Cardiac fibroblast (primary cell): ENCODE results near the gene RPS24.
"Not testable (repeated sequence)": the region's sequence is repeated elsewhere in the genome, so short reads cannot be mapped to it uniquely, and the experiment has no call there.

ENCODE experiments used
- DNase-seq, 2 donors: peaks; one replicate each; pipeline versions ENCODE4 v3.0.0 to v3.0.0-alpha.2; 2010; ENCODE audit warnings: low read depth in 2 of 2
- H3K4me3 ChIP-seq, 2 donors: replicated peaks in 1 of 2; 1 replicate in 1 of 2; 2 replicates in 1 of 2; pipeline ENCODE4 v1.5.1; 2011; ENCODE audit warnings: low read depth in 2 of 2, low read length in 2 of 2, mild to moderate bottlenecking in 2 of 2, moderate library complexity in 1 of 2
- TF ChIP-seq, protein P1 (sequence below): IDR thresholded peaks from one replicate; pipeline ENCODE4 v1.5.1; 2011; ENCODE audit warnings: low read depth, mild to moderate bottlenecking, low read length, inconsistent platforms

Gene RPS24

DNA sequence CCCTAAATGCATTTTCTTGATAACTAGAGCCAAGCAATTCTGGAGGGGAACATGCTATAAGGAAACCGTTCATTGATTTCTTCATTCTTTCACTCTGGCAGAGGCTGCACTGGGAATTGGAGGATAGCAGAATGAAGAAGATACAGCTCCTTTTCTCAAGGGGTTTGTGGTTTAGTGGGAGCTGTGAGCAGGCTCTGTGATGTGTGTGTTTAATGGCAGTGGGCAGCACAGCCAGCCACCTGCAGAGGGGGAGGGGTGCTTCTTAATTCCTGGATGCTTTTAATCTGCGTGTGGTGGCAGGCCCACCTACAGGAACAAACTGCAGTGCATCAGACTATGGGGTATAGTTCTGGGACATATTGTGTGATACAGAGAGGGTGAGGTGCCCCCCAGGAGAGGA, 31.9 kb downstream of the RPS24 start:
- TF ChIP-seq, protein P1, sequence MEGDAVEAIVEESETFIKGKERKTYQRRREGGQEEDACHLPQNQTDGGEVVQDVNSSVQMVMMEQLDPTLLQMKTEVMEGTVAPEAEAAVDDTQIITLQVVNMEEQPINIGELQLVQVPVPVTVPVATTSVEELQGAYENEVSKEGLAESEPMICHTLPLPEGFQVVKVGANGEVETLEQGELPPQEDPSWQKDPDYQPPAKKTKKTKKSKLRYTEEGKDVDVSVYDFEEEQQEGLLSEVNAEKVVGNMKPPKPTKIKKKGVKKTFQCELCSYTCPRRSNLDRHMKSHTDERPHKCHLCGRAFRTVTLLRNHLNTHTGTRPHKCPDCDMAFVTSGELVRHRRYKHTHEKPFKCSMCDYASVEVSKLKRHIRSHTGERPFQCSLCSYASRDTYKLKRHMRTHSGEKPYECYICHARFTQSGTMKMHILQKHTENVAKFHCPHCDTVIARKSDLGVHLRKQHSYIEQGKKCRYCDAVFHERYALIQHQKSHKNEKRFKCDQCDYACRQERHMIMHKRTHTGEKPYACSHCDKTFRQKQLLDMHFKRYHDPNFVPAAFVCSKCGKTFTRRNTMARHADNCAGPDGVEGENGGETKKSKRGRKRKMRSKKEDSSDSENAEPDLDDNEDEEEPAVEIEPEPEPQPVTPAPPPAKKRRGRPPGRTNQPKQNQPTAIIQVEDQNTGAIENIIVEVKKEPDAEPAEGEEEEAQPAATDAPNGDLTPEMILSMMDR = no peak
- DNase-seq = no peak
- H3K4me3 ChIP-seq = no peak overlapping the region

DNA sequence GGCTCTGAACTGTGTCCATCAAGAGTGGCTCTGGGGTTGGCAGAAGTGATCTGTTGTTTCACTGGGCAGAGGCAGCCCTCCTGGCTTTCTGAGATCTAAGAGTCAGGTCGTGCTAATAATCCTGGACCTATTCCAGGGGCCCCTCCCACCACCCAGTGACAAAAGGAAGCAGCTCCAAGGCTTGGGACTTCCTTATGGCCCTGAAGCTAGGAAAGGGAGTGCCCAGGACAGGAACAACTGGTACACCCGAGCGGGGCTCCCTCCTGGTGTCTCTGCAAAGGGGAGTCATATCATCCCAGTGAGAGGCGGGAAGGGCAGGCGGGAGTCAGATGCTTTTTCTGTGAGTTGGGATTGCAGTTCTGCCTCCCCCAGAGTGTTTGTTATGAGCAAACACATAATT, 32.3 kb downstream of the RPS24 start:
- TF ChIP-seq, protein P1 = no peak
- no peak overlapping the region for H3K4me3 ChIP-seq
- no peak for DNase-seq

DNA sequence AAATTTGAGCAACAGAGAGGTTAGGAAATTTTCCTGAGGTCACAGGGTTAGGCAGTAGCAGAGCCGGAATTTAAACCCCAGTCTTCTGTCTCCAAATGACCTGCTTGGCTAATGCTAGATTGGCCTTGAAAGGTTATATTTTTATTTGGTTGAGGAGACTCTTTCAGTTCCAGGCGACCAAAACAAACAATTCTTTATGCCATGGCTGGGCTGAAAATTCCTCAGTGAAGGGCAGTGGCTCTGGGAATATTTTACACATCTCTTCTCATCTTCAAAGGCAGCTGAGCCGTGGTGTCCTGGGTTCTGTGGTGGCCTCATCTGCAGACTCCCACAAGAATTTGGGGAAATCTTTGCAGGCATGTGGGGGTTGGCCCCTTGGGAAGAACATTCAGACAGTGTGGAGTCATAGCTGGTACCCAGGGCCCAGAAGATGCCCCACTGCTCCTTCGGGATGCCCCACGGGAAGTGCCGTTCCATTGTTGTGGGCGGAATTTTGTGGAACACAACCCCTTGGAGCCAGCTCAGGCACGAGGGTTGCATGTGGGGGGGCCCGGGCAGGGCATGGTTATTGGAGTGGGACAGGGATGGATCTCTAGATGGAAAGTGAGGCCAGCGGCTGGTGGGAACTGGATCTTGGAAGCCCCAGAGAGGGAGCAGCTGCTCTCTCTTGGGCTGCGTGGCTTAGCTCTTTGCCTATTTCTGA, 33.2 kb downstream of the RPS24 start:
- H3K4me3 ChIP-seq = no peak overlapping the region
- TF ChIP-seq, protein P1 = no peak
- no peak for DNase-seq

DNA sequence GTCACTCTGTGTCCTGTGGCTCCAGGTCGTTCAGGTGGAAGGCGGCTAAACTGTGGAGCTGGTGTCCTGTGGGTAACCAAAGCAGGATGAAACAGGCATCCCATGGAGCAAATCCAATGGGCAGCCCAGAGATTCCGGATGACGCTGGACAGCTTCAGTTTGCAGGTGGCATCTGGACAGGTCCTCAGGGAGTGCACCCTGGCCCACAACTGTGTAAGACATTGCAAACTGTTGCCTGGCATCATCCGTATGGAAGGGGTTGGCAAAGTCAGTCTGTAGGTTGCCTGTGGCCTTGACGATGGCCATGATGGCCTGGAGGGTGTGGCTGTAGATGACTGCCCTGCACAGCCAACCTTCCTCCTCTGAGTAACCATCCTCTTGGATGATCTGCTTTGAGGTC, 35.5 kb downstream of the RPS24 start:
- DNase-seq = no peak
- TF ChIP-seq, protein P1 = no peak

DNA sequence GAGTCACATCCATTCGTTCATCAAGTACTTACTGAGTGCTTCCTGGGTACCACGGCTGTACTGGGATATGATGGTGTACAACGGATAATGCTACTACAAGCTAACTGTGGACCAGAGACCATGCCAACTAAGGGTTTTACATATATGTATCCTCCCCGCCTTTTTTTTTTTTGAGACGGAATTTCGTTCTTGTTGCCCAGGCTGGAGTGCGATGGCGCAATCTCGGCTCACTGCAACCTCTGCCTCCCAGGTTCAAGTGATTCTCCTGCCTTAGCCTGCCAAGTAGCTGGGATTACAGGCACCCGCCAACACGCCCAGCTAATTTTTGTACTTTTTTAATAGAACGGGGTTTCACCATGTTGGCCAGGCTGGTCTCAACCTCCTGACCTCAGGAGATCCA, 36.4 kb downstream of the RPS24 start:
- not testable (repeated sequence) for H3K4me3 ChIP-seq, DNase-seq

More for the DNA sequence above, 35.5 kb downstream of the RPS24 start:
- no peak overlapping the region for H3K4me3 ChIP-seq

DNA sequence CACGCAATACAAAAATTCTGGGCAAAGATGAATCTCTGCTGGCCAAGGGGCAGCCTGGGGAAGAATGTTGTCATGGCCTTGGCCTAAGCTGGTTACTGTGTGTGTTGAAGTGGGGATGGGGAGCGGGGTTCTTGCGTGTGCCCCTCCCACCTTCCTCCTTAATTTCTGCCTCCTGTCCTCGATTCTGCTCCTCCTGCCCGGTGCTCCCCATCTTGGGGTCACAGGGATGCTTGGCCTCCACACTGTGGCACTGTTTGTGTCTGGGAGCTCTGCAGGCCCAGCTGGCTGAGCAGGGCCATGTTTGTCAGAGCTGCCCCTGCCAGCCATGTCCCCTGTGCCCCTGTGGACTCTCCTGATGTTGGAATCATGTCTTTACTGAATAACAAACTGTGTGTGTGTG, 37.1 kb downstream of the RPS24 start:
- TF ChIP-seq, protein P1 = no peak
- DNase-seq = no peak
- no peak overlapping the region for H3K4me3 ChIP-seq

DNA sequence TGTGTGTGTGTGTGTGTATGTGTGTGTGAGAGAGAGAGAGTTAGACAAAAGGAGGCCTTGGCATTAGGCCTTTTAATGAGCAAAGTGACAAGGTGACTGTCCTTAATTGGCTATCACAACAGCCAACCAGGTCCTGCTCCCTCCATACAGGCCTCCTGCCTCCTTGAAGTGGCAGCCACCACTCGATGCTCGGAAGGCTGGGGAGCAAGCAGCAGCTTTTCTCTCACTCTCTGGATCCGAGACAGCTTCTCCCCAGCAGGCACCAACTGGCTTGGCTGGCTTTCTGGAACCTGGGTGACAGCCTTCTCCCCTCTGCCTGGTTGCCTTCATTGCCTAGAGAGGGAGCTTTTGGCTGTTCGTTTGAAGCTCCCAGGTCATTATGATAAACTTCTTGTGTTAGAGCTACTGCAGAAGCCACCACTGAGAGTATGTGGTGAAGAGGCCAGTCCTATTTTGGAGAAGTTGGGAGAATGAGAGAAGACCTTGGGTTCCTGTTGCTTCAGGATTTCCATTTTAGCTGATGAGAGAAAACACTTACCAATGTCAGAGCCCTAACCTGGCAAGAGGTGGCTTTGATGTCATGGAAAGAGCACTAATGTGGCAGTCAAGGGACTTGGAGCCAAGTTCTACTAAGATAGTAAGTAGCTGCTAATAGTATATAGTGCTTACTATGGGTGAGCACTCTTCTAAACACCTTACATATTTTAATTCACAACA, 37.6 kb downstream of the RPS24 start:
- TF ChIP-seq, protein P1 = no peak
- H3K4me3 ChIP-seq = no peak overlapping the region
- no peak for DNase-seq
